Loucy (cell line): ENCODE measurements around the gene GNAO1.

ENCODE experiments used
- EZH2phosphoT487 ChIP-seq: fragments of 200-600 bp; IDR thresholded peaks from 2 replicates; pipeline ENCODE4 v1.6.1; 2018; ENCODE audit warnings: antibody characterized with exemption, mild to moderate bottlenecking, moderate library complexity, borderline replicate concordance
- TF ChIP-seq, protein P1 (sequence below): fragments of 200-600 bp; sonication (generic); conservative IDR thresholded peaks from 2 replicates; pipeline ENCODE4 v1.5.1; 2014; ENCODE audit warnings: mild to moderate bottlenecking, antibody characterized with exemption, low read length

DNA sequence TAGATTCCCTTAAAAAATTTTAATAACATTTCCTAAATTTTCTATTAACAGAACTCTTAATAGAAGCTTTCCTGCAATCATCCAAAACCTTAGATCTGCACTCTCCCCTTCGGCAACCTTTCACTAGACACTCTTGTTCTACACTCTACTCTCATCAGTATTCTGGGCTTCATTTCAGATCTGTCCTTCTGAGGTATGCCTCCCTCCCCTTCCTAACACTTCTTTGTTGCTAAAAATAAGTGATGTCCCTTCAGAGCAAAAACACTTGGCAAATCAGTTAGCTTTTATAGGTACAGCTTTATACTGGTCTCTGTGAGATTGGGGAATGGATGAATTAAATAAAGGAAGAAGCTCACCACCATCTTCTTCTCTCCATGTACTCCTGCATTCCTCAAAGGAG, 28.2 kb upstream of the GNAO1 start:
- TF ChIP-seq, protein P1, sequence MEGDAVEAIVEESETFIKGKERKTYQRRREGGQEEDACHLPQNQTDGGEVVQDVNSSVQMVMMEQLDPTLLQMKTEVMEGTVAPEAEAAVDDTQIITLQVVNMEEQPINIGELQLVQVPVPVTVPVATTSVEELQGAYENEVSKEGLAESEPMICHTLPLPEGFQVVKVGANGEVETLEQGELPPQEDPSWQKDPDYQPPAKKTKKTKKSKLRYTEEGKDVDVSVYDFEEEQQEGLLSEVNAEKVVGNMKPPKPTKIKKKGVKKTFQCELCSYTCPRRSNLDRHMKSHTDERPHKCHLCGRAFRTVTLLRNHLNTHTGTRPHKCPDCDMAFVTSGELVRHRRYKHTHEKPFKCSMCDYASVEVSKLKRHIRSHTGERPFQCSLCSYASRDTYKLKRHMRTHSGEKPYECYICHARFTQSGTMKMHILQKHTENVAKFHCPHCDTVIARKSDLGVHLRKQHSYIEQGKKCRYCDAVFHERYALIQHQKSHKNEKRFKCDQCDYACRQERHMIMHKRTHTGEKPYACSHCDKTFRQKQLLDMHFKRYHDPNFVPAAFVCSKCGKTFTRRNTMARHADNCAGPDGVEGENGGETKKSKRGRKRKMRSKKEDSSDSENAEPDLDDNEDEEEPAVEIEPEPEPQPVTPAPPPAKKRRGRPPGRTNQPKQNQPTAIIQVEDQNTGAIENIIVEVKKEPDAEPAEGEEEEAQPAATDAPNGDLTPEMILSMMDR = no peak
- no peak for TF ChIP-seq EZH2phosphoT487
